Keratinocyte (primary cell): Measurements from ENCODE around the gene ZMYND8. TPM values are rescaled to one million over a fixed set of nuclear protein-coding genes. Genes with fewer than 3 reads are reported as not detected.

Experiments used
- DNase-seq: peaks from one replicate; pipeline ENCODE4 v3.0.0-alpha.2; 2011; ENCODE audit warnings: low read depth, missing footprints, low spot score
- FAIRE-seq: peaks from 2 replicates; lab custom pipeline; 2011; peaks lifted over from hg19 to GRCh38; lab: Jason Lieb, UNC
- H2AFZ ChIP-seq: 2 replicates; pipeline ENCODE4 v1.6.0; 2012; ENCODE audit warnings: low read length, control low read depth, inconsistent platforms; ENCODE audit not compliant: control insufficient read depth
- H3K27ac ChIP-seq: 2 replicates; pipeline ENCODE4 v1.5.1; 2011; ENCODE audit warnings: low read length; ENCODE audit not compliant: control insufficient read depth, insufficient read depth
- H3K27me3 ChIP-seq: 3 replicates; pipeline ENCODE4 v1.6.0; 2011; ENCODE audit warnings: low read length; ENCODE audit not compliant: control insufficient read depth, insufficient read depth; ENCODE audit errors: extremely low read depth
- H3K36me3 ChIP-seq, 2 experiments: 2 replicates in 1 of 2; 3 replicates in 1 of 2; pipeline ENCODE4 v1.5.1; 2011; ENCODE audit warnings: low read length in 2 of 2, mild to moderate bottlenecking in 1 of 2; ENCODE audit not compliant: control insufficient read depth in 2 of 2, insufficient read depth in 2 of 2; ENCODE audit errors: extremely low read depth in 1 of 2
- H3K4me1 ChIP-seq: 3 replicates; pipeline ENCODE4 v1.5.1; 2011; ENCODE audit warnings: low read length; ENCODE audit not compliant: control insufficient read depth, insufficient read depth; ENCODE audit errors: extremely low read depth
- H3K4me2 ChIP-seq: 3 replicates; pipeline ENCODE4 v1.6.0; 2011; ENCODE audit warnings: low read depth, low read length; ENCODE audit not compliant: control insufficient read depth, insufficient read depth; ENCODE audit errors: extremely low read depth
- H3K4me3 ChIP-seq, 3 experiments: fragments of 200-600 bp in 1 of 3; sonication (generic) in 1 of 3; 2 replicates in 2 of 3; 3 replicates in 1 of 3; pipeline ENCODE4 v1.5.1; 2011 to 2016; ENCODE audit warnings: low read length in 3 of 3, mild to moderate bottlenecking in 3 of 3, control low read depth in 2 of 3, inconsistent platforms in 1 of 3, low read depth in 1 of 3, mixed read lengths in 1 of 3, mixed run types in 1 of 3, moderate library complexity in 1 of 3; ENCODE audit not compliant: control insufficient read depth in 2 of 3, insufficient read depth in 2 of 3; ENCODE audit errors: extremely low read depth in 1 of 3
- H3K79me2 ChIP-seq: 2 replicates; pipeline ENCODE4 v1.6.0; 2012; ENCODE audit warnings: low read length; ENCODE audit not compliant: control insufficient read depth, insufficient read depth
- H3K9ac ChIP-seq: 3 replicates; pipeline ENCODE4 v1.6.0; 2011; ENCODE audit warnings: low read length; ENCODE audit not compliant: control insufficient read depth, insufficient read depth; ENCODE audit errors: extremely low read depth
- H3K9me1 ChIP-seq: 3 replicates; pipeline ENCODE4 v1.6.0; 2011; ENCODE audit warnings: low read length; ENCODE audit not compliant: control insufficient read depth, insufficient read depth; ENCODE audit errors: extremely low read depth
- H3K9me3 ChIP-seq: 2 replicates; pipeline ENCODE4 v1.5.1; 2012; ENCODE audit warnings: low read depth, low read length; ENCODE audit not compliant: control insufficient read depth
- H4K20me1 ChIP-seq: 3 replicates; pipeline ENCODE4 v1.6.0; 2011; ENCODE audit warnings: low read length; ENCODE audit not compliant: control insufficient read depth, insufficient read depth; ENCODE audit errors: extremely low read depth
- CTCF ChIP-seq, 3 experiments: IDR thresholded peaks in 1 of 3; conservative IDR thresholded peaks in 1 of 3; optimal IDR thresholded peaks in 1 of 3; 2 replicates in 2 of 3; 3 replicates in 1 of 3; pipeline versions ENCODE3 to v1.5.1; 2011; ENCODE audit warnings: low read length in 3 of 3, mild to moderate bottlenecking in 3 of 3, moderate library complexity in 2 of 3, control low read depth in 1 of 3, inconsistent platforms in 1 of 3; ENCODE audit not compliant: insufficient read depth in 2 of 3; ENCODE audit errors: extremely low read depth in 1 of 3
- EZH2 ChIP-seq: IDR thresholded peaks from one replicate; pipeline ENCODE4 v1.6.1; 2012; ENCODE audit warnings: inconsistent platforms, mild to moderate bottlenecking, low read length, moderate library complexity
- dilution Hi-C: fragments of 300-500 bp; cut with MboI; formaldehyde crosslinking; loops from one replicate; pipeline ENCODE4 v1.7.0; 2020; ENCODE audit warnings: low sequenced_read_pairs; ENCODE audit not compliant: extremely low pct_ligation_motif_present
- polyA plus RNA-seq, 5 experiments: library from polyadenylated mRNA; depleted of rRNA in 3 of 5; stranded (reverse) in 3 of 5; stranded (forward) in 1 of 5; unstranded in 1 of 5; fragments of >200 nt; gene quantifications; 1 replicate in 1 of 5; 2 replicates in 3 of 5; 3 replicates in 1 of 5; pipeline versions ENCODE4 v1.2.1 to v1.2.3, GENCODE V29; 2011 to 2012; ENCODE audit warnings: missing spikeins in 2 of 5, low read depth in 1 of 5, low replicate concordance in 1 of 5

Gene ZMYND8
- polyA plus RNA-seq, 1 donor (not counting 4 experiments of a cell fraction or from before 2014, with no cell fraction given), result 39.8 TPM

GRCh38 chr20:47204008-47204849 is 152.3 kb downstream of the ZMYND8 start:
- Histone ChIP-seq H3K27me3 (no peaks in the 10 kb centered on the region), H3K36me3 (peaks cover 5 to 6% of the 10 kb centered on the region in 2 experiments), H3K79me2 (no peaks in the 10 kb centered on the region), H2AFZ (no peak overlapping the region), H3K9me3 (no peaks in the 10 kb centered on the region), H3K4me2 (peak overlapping the region; percentile 31), H3K9ac (no peak overlapping the region), H3K27ac (no peak overlapping the region), H3K9me1 (no peaks in the 10 kb centered on the region), H4K20me1 (no peaks in the 10 kb centered on the region), H3K4me3 (no peak overlapping the region), H3K4me1 (peaks cover 13% of the 10 kb centered on the region)
- no peak for FAIRE-seq
- TF ChIP-seq EZH2 (no peak), CTCF (optimal IDR thresholded peaks at IDR 0.05 in 1 of 3, IDR thresholded peaks at IDR 0.05 in 1 of 3, conservative IDR thresholded peaks at IDR 0.05 in 1 of 3; ENCODE audit: extremely low read depth in 1 of 3, insufficient read depth in 2 of 3, low read length in 3 of 3) (no peak)
- DNase-seq, result peak; percentile 56
- dilution Hi-C loops, result no loop called here

GRCh38 chr20:47202733-47203667 is 153.5 kb downstream of the ZMYND8 start:
- no peak overlapping the region for H3K4me2 ChIP-seq
- peaks cover 19% of the 10 kb centered on the region for H3K4me1 ChIP-seq
- no peak overlapping the region for H3K27ac ChIP-seq
- no peaks in the 10 kb centered on the region for H3K9me1 ChIP-seq
- no peaks in the 10 kb centered on the region for H3K36me3 ChIP-seq
- TF ChIP-seq EZH2 (no peak), CTCF (optimal IDR thresholded peaks at IDR 0.05 in 1 of 3, IDR thresholded peaks at IDR 0.05 in 1 of 3, conservative IDR thresholded peaks at IDR 0.05 in 1 of 3; ENCODE audit: extremely low read depth in 1 of 3, insufficient read depth in 2 of 3, low read length in 3 of 3) (no peak)
- no peaks in the 10 kb centered on the region for H4K20me1 ChIP-seq
- dilution Hi-C loops, result no loop called here
- H3K79me2 ChIP-seq, result no peaks in the 10 kb centered on the region
- DNase-seq (no peak), FAIRE-seq (no peak)
- H3K9me3 ChIP-seq, result no peaks in the 10 kb centered on the region
- no peak overlapping the region for H3K4me3 ChIP-seq
- no peaks in the 10 kb centered on the region for H3K27me3 ChIP-seq
- H3K9ac ChIP-seq, result no peak overlapping the region
- H2AFZ ChIP-seq, result no peak overlapping the region
